GM20000 (cell line): ENCODE measurements around the gene PSMD1.

ENCODE experiments used
- DNase-seq: peaks from one replicate; pipeline ENCODE4 v3.0.0; 2012; ENCODE audit warnings: low spot score
- TF ChIP-seq, protein P1 (sequence below): IDR thresholded peaks from 2 replicates; pipeline ENCODE4 v1.5.1; 2012; ENCODE audit warnings: mild to moderate bottlenecking, control low read depth; ENCODE audit errors: extremely low read depth, missing control alignments

The PSMD1 gene

DNA sequence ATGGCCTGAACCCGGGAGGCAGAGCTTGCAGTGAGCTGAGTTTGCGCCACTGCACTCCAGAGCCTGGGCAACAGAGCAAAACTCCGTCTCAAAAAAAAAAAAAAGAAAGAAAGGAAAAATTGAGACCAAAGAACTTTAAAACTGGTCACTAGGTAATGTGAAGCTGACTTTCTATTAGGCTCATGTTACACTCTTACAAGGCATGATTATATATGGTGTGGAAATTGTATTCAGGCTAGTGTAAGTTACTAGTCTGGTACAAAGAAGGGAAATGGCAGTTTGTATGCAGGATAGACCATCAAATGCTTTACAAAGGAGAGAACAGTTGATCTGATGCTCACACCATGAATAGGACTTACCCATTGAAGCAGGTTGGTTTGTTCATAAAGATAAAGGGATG is 106.3 kb downstream of the PSMD1 start:
- no peak for DNase-seq
- TF ChIP-seq, protein P1, sequence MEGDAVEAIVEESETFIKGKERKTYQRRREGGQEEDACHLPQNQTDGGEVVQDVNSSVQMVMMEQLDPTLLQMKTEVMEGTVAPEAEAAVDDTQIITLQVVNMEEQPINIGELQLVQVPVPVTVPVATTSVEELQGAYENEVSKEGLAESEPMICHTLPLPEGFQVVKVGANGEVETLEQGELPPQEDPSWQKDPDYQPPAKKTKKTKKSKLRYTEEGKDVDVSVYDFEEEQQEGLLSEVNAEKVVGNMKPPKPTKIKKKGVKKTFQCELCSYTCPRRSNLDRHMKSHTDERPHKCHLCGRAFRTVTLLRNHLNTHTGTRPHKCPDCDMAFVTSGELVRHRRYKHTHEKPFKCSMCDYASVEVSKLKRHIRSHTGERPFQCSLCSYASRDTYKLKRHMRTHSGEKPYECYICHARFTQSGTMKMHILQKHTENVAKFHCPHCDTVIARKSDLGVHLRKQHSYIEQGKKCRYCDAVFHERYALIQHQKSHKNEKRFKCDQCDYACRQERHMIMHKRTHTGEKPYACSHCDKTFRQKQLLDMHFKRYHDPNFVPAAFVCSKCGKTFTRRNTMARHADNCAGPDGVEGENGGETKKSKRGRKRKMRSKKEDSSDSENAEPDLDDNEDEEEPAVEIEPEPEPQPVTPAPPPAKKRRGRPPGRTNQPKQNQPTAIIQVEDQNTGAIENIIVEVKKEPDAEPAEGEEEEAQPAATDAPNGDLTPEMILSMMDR: no peak

DNA sequence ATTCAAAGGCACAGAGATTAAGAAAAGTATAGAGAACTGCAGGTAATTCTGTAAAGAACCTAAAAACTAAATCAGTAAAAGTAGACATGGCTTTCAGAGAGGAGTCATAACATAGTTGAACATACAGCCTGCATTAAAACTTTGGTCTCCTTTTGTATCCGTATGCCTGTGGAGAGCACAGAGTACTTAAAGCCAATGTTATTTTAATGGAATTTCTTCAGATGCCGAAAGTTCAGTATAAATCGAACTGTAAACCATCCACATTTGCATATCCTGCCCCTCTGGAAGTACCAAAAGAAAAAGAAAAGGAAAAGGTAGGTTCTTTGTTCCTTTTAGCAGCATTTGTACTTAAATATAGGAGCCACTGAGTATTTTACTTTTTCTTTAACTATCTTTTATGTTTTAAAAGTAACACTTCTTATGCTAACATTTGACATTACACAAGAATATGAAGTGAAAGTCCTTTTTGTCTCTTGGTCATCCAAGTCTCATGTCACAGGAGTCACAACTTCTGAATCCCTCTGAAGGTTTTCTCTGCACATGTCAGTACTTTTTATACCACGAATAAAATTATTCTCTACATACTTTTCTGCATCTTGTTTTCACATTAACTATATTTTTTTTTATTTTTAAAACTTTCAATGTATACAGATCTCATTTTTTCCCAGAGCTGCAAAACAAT is 106.9 kb downstream of the PSMD1 start:
- TF ChIP-seq, protein P1: no peak
- DNase-seq: no peak

DNA sequence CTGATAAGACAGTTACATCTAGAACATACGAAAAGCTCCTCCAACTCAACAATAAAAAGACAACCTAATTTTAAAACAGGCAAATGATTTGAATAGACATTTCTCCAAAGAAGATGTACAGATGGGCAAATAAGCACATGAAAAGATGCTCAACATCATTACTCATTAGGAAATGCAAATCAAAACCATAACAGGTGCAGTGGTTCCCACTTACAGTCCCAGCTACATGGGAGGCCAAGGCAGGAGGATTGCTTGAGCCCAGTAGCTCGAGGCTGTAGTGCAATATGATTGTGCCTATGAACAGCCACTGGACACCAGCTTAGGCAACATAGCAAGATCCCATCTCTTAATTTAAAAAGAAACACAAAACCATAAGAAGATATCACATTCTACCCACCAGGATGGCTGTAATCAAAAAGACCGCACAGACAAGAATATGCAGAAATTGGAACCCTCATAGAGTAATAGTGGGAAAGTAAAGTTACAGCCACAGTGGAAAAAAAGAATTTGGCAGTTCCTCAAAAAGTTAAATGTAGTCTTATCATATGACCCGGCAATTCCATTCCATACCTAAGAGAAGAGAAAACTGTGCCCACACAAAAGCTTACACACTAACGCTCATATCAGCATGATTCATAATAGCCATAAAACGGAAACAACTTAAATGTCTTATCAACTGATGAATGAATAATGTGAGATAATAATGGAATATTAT is 111.2 kb downstream of the PSMD1 start:
- TF ChIP-seq, protein P1: no peak
- DNase-seq: no peak

DNA sequence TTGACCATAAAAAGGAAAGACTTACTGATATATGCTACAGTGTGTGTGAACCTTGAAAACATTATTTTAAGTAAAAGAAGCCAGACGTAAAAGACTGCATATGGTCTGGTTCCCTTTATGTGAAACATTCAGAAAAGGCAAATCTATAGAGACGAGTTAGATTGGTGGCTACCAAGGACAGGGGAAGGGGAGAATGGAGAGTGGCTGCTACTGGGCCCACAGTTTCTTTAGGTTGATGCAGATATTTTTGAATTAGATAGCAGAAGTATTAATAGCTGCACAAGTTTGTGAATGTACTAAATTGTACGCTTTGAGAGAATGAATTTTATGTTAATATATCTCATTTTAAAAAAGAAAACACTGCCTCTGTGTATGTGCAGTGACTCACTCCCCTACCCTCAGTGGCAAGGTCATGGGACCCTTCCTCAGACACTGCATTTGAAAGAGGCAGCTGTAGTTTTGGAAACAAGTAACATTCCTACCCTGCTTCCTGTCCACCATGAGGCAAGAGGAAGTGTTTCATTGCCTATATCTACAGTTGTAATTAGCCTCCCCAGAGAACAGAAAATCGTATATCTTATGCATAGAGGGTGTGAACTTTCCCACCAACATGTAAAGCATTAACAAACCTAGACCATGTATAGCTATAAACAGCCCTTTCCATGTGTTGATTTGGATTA is 111.9 kb downstream of the PSMD1 start:
- TF ChIP-seq, protein P1: no peak
- no peak for DNase-seq

DNA sequence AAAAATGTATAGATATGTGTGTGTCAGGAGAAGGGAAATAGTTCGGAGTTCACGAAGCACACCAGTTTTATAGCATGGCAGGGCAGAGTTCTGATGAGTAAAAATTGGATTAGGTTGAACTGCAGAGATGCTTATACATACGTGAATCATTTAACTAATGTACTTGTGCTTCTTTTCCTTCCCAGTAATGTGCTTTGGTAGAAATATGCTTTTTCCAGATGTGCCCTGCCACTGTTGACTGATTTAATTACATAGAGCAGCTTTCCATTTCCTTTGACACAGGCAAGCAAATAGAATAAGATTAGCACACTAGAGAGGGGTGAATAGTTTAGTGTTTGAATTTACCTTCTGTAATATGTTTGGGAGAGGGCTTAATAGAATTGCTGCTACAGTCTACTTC is 112.8 kb downstream of the PSMD1 start:
- no peak for DNase-seq
- TF ChIP-seq, protein P1: no peak

DNA sequence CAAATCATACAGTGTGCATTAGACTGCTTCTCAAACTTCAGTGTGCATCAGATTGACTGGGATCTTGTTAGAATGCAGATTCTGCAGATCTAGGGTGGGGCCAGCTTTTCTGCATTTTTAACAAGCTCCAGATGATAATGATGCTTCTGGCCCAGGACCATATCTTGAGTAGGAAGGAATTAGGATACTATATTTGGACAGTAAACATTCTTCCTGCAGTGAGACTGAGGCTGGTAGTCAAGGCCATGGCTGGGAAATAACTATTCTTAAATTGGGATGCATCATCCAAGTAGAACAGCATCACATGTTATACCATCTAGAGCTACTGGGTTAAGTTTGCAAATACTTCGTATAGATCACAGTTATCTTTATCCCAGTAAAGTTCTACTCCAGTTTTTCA is 113.4 kb downstream of the PSMD1 start:
- DNase-seq: no peak
- TF ChIP-seq, protein P1: no peak

DNA sequence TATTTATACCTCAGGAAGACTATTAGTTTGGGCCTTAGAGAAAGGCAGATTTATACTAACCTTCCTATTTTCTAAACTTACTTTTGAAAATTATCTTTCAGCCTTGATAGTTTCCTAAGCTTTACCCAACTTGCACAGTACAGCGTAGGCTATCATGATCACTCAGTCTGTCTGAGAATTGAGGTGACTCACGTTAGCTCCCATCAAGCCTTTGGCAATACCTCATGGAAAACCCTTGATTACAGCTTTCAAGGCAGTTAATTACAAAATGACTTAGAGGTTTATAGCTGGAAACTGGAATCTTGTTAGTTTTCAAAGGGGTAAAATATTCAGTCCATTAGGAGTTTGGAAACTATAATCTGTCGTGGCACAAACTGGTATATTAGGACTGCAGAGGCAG is 115.4 kb downstream of the PSMD1 start:
- TF ChIP-seq, protein P1: no peak
- DNase-seq: no peak
